B cell (primary cell): ENCODE results near the gene TBC1D22A.

Experiments
- CTCF ChIP-seq: fragments of 200-600 bp; IDR thresholded peaks from one replicate; pipeline ENCODE4 v1.8.0; 2022; ENCODE audit warnings: antibody characterized with exemption, mild to moderate bottlenecking
- EZH2 ChIP-seq: IDR thresholded peaks from 2 replicates; pipeline ENCODE4 v1.6.1; 2012; ENCODE audit warnings: borderline replicate concordance, low read depth, mild to moderate bottlenecking, moderate library complexity, low read length; ENCODE audit not compliant: insufficient read depth, poor library complexity, severe bottlenecking

- TF ChIP-seq CTCF, result no peak
- TF ChIP-seq EZH2, result no peak
These were observed 406.7 kb downstream of the TBC1D22A start for GRCh38 chr22:47168900-47169800.
